HepG2 (cell line): ENCODE results near the gene PARD3. TPM values are rescaled to one million over a fixed set of nuclear protein-coding genes. Genes with fewer than 3 reads are reported as not detected.

Experiments
- ATAC-seq: fragments of 200-7000 bp; cut with Tn5 transposase; 3 replicates; pipeline ENCODE4 v1.9.1; 2020; ENCODE audit warnings: mild to moderate bottlenecking, moderate library complexity
- BruUV-seq: library from RNA; stranded (reverse); fragments of 400-500 nt; replicated peaks from 2 replicates; lab custom pipeline; 2021; lab: Mats Ljungman, UMichigan
- CTCF ChIA-PET: fragments of 300-600 bp; formaldehyde crosslinking; extraction: SDS; loops from one replicate; lab custom pipeline; 2021; ENCODE audit warnings: low total read pairs, inconsistent platforms, low intra/inter-chr PET ratio; lab: Yijun Ruan, JAX
- POLR2A ChIA-PET: fragments of 350-600 bp; sonication (Branson Sonifier 250); formaldehyde crosslinking; loops from one replicate; lab custom pipeline; 2020; ENCODE audit warnings: antibody characterized with exemption, inconsistent platforms; lab: Yijun Ruan, JAX
- DNase-seq: peaks from one replicate; pipeline ENCODE4 v3.0.0-alpha.2; 2015; ENCODE audit warnings: low spot score
- FAIRE-seq: peaks from 3 replicates; lab custom pipeline; 2011; peaks lifted over from hg19 to GRCh38; lab: Jason Lieb, UNC
- H2AFZ ChIP-seq: one replicate; pipeline ENCODE4 v1.6.1; 2011; ENCODE audit warnings: low read length, inconsistent platforms
- H3K27ac ChIP-seq: fragments of 300-600 bp; 3 replicates; pipeline ENCODE4 v1.8.0; 2011; ENCODE audit warnings: mixed run types, mild to moderate bottlenecking, mixed read lengths, low read length, inconsistent platforms; ENCODE audit not compliant: insufficient read depth; ENCODE audit errors: extremely low read length
- H3K27me3 ChIP-seq, 2 experiments: fragments of 200-600 bp in 1 of 2; 2 replicates in 1 of 2; 3 replicates in 1 of 2; pipeline versions ENCODE4 v1.6.0 to v1.8.0; 2011; ENCODE audit warnings: low read length in 2 of 2, mild to moderate bottlenecking in 2 of 2, moderate library complexity in 2 of 2, inconsistent platforms in 1 of 2; ENCODE audit not compliant: insufficient read depth in 2 of 2, control insufficient read depth in 1 of 2
- H3K36me3 ChIP-seq, 2 experiments: fragments of 200-600 bp in 1 of 2; replicated peaks in 1 of 2; 2 replicates in 1 of 2; 3 replicates in 1 of 2; pipeline versions ENCODE4 v1.5.1 to v1.8.0; 2011; ENCODE audit warnings: low read length in 2 of 2, inconsistent platforms in 1 of 2; ENCODE audit not compliant: insufficient read depth in 2 of 2, control insufficient read depth in 1 of 2
- H3K4me1 ChIP-seq: 2 replicates; pipeline ENCODE4 v1.5.1; 2012; ENCODE audit warnings: low read length, inconsistent platforms; ENCODE audit not compliant: insufficient read depth
- H3K4me2 ChIP-seq: 2 replicates; pipeline ENCODE4 v1.6.0; 2011; ENCODE audit warnings: low read depth, low read length, inconsistent platforms
- H3K4me3 ChIP-seq, 3 experiments: fragments of 200-600 bp in 1 of 3; sonication (generic), shearing (Covaris generic) in 1 of 3; replicated peaks in 1 of 3; 2 replicates each; pipeline ENCODE4 v1.5.1; 2011 to 2016; ENCODE audit warnings: low read length in 3 of 3, inconsistent platforms in 2 of 3, low read depth in 2 of 3, mild to moderate bottlenecking in 2 of 3, control low read depth in 1 of 3, mixed read lengths in 1 of 3; ENCODE audit not compliant: insufficient read depth in 1 of 3
- H3K79me2 ChIP-seq: one replicate; pipeline ENCODE4 v1.6.1; 2011; ENCODE audit warnings: low read length, inconsistent platforms; ENCODE audit not compliant: insufficient read depth
- H3K9ac ChIP-seq: 2 replicates; pipeline ENCODE4 v1.6.0; 2011; ENCODE audit warnings: mild to moderate bottlenecking, low read depth, low read length, inconsistent platforms; ENCODE audit not compliant: insufficient read depth
- H3K9me3 ChIP-seq: 2 replicates; pipeline ENCODE4 v1.5.1; 2012; ENCODE audit warnings: mild to moderate bottlenecking, low read length
- H4K20me1 ChIP-seq: 2 replicates; pipeline ENCODE4 v1.6.0; 2011; ENCODE audit warnings: inconsistent platforms, mild to moderate bottlenecking, low read length, moderate library complexity; ENCODE audit not compliant: insufficient read depth
- AKAP8 ChIP-seq: sonication (generic); formaldehyde crosslinking; IDR thresholded peaks from 2 replicates; pipeline ENCODE4 v1.5.1; 2020; ENCODE audit warnings: mild to moderate bottlenecking, missing genetic modification reagents
- ASH2L ChIP-seq: fragments of 300-600, 200-600 bp; sonication (generic); IDR thresholded peaks from 2 replicates; pipeline ENCODE4 v1.7.0; 2017; ENCODE audit warnings: low read depth, mild to moderate bottlenecking, moderate library complexity, mixed read lengths, low read length; ENCODE audit not compliant: insufficient read length
- CENPT ChIP-seq: sonication (generic); formaldehyde crosslinking; IDR thresholded peaks from 2 replicates; pipeline ENCODE4 v1.8.0; 2022; ENCODE audit warnings: low read depth, mild to moderate bottlenecking, moderate library complexity, missing genetic modification reagents
- DPF2 ChIP-seq: sonication (generic); formaldehyde crosslinking; IDR thresholded peaks from 2 replicates; pipeline ENCODE4 v1.4.0; 2020; ENCODE audit warnings: mild to moderate bottlenecking, low read depth, missing genetic modification reagents, borderline replicate concordance
- GATA4 ChIP-seq: sonication (generic); IDR thresholded peaks from 2 replicates; pipeline ENCODE4 v1.6.1; 2016; ENCODE audit warnings: antibody characterized with exemption, low read depth, borderline replicate concordance
- HHEX ChIP-seq: IDR thresholded peaks from 2 replicates; pipeline ENCODE4 v1.6.1; 2016; ENCODE audit warnings: control low read depth
- KAT7 ChIP-seq: IDR thresholded peaks from 2 replicates; pipeline ENCODE4 v1.6.1; 2018; ENCODE audit warnings: borderline replicate concordance, missing compliant biosample characterization
- NCOA2 ChIP-seq: sonication (generic); formaldehyde crosslinking; IDR thresholded peaks from 2 replicates; pipeline ENCODE4 v1.8.0; 2022; ENCODE audit warnings: inconsistent platforms
- NFE2L1 ChIP-seq: sonication (generic); formaldehyde crosslinking; IDR thresholded peaks from 2 replicates; pipeline ENCODE4 v1.4.0; 2020; ENCODE audit warnings: missing genetic modification reagents, mild to moderate bottlenecking, borderline replicate concordance
- SIX4 ChIP-seq: sonication (generic); formaldehyde crosslinking; IDR thresholded peaks from 2 replicates; pipeline ENCODE4 v1.4.0; 2020; ENCODE audit warnings: missing genetic modification reagents
- TBP ChIP-seq: sonication (generic); formaldehyde crosslinking; IDR thresholded peaks from 2 replicates; pipeline ENCODE4 v1.5.0; 2020; ENCODE audit warnings: missing genetic modification reagents
- ZFP1 ChIP-seq: IDR thresholded peaks from 2 replicates; pipeline ENCODE4 v1.6.1; 2016
- ZNF329 ChIP-seq: sonication (generic); formaldehyde crosslinking; IDR thresholded peaks from 2 replicates; pipeline ENCODE4 v1.9.0; 2021; ENCODE audit warnings: low read depth, mild to moderate bottlenecking, missing genetic modification reagents
- ZNF460 ChIP-seq: sonication (generic); formaldehyde crosslinking; IDR thresholded peaks from 2 replicates; pipeline ENCODE4 v1.5.1; 2020; ENCODE audit warnings: missing genetic modification reagents, mild to moderate bottlenecking, borderline replicate concordance
- ZNF775 ChIP-seq: sonication (generic); formaldehyde crosslinking; IDR thresholded peaks from 2 replicates; pipeline ENCODE4 v1.4.0; 2020; ENCODE audit warnings: missing genetic modification reagents, mild to moderate bottlenecking, moderate library complexity, borderline replicate concordance
- WGBS: methylation state at CpG from one replicate; pipeline ENCODE4 v1.1.6; 2017; ENCODE audit warnings: low lambda C conversion rate; 5-methylcytosine and 5-hydroxymethylcytosine counted together
- in situ Hi-C: cut with HindIII; loops from 2 replicates; pipeline ENCODE4 v1.10.0; 2017; ENCODE audit warnings: low pct_unique_long_range_greater_than_20kb; ENCODE audit not compliant: extremely low pct_ligation_motif_present
- intact Hi-C: fragments of 100-400 bp; cut with micrococcal nuclease; formaldehyde crosslinking; loops from one replicate; pipeline ENCODE4 v1.10.0; 2022; ENCODE audit not compliant: unreplicated experiment
- polyA plus RNA-seq, 8 experiments: library from polyadenylated mRNA; depleted of rRNA in 3 of 8; stranded (reverse) in 7 of 8; unstranded in 1 of 8; fragments of >200 nt; fragmentation: Illumina TruSeq in 4 of 8; extraction: Trizol in 4 of 8; gene quantifications; 2 replicates each; pipeline versions ENCODE4 v1.2.1 to v1.2.3, GENCODE V29; 2011 to 2016; ENCODE audit warnings: low read depth in 4 of 8, missing spikeins in 1 of 8, mixed read lengths in 1 of 8; ENCODE audit not compliant: insufficient read depth in 1 of 8
- total RNA-seq, 5 experiments: library from RNA; depleted of rRNA; stranded (reverse); fragments of >200 nt; fragmentation: Illumina TruSeq; extraction: Trizol; gene quantifications; 2 replicates each; pipeline ENCODE4 v1.2.3, GENCODE V29; 2016; ENCODE audit warnings: low read depth in 1 of 5
- TF ChIP-seq, protein P1 (sequence below): sonication (generic); formaldehyde crosslinking; IDR thresholded peaks from 2 replicates; pipeline ENCODE4 v1.4.0; 2020; ENCODE audit warnings: mild to moderate bottlenecking, missing genetic modification reagents

PARD3 gene
- total and polyA plus RNA-seq, 2 of the 13 experiments (the other 11 are each of a cell fraction or from before 2014, with no cell fraction given), result 40.9 to 60.0 TPM

DNA sequence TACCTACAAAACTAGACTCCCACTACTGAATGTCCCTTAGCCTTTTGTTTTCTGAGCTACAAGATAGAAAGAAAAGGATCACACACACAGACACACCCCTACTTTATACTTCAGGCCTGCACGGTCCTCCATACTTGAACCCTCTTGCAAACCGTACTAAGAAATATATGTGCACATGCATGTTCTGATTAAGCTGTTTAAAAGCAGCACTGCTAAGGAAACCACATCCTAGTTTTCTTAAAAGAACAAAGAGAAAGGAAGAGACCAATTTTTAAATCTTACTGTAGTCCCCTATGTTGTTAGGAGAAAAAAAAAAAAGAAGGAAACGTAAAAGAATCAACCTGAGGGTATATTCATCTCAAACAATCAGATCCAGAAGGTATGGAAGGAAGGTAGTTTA lies 501.2 kb downstream of the PARD3 start:
- H2AFZ ChIP-seq, result no peak overlapping the region
- no peaks in the 10 kb centered on the region for H4K20me1 ChIP-seq
- no peaks in the 10 kb centered on the region for H3K79me2 ChIP-seq
- no peaks in the 10 kb centered on the region for H3K4me1 ChIP-seq
- no peak overlapping the region for H3K4me2 ChIP-seq
- H3K36me3 ChIP-seq, result peaks cover 10 to 13% of the 10 kb centered on the region in 2 experiments; a peak in 4 of 5 replicates
- intact Hi-C loops, result no loop called here
- H3K9ac ChIP-seq, result no peak overlapping the region
- WGBS, result 97% methylated on average over 3 of the region's 3 CpGs
- no peak overlapping the region for H3K27ac ChIP-seq
- CTCF ChIA-PET, result no interaction called here
- in situ Hi-C loops, result no loop called here
- H3K9me3 ChIP-seq, result no peaks in the 10 kb centered on the region
- H3K27me3 ChIP-seq, result no peaks in the 10 kb centered on the region
- DNase-seq, result no peak
- H3K4me3 ChIP-seq, result no peak overlapping the region
- no TSS peak for BruUV-seq
- no peak for FAIRE-seq
- POLR2A ChIA-PET, result no interaction called here
- TF ChIP-seq ZNF775 (CRISPR knock-in tag), result no peak
- TF ChIP-seq DPF2 (CRISPR knock-in tag), result no peak
- no peak for TF ChIP-seq ASH2L
- TF ChIP-seq SIX4 (CRISPR knock-in tag), result no peak
- no peak for TF ChIP-seq AKAP8 (CRISPR knock-in tag)
- TF ChIP-seq KAT7 (CRISPR knock-in tag), result no peak
- TF ChIP-seq GATA4, result no peak
- no peak for TF ChIP-seq NCOA2 (CRISPR knock-in tag)
- no peak for TF ChIP-seq CENPT
- no peak for TF ChIP-seq ZFP1 (CRISPR knock-in tag)
- TF ChIP-seq TBP (CRISPR knock-in tag), result no peak
- TF ChIP-seq, protein P1, sequence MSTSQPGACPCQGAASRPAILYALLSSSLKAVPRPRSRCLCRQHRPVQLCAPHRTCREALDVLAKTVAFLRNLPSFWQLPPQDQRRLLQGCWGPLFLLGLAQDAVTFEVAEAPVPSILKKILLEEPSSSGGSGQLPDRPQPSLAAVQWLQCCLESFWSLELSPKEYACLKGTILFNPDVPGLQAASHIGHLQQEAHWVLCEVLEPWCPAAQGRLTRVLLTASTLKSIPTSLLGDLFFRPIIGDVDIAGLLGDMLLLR, result no peak
- no peak for TF ChIP-seq ZNF329 (CRISPR knock-in tag)
- TF ChIP-seq ZNF460, result no peak
- no peak for TF ChIP-seq HHEX
- no peak for TF ChIP-seq NFE2L1 (CRISPR knock-in tag)
- ATAC-seq, result no peak
